Fibroblast of skin of left quadriceps (primary cell): ENCODE data around the gene SLX9.

Source experiments
- DNase-seq, 2 experiments: peaks; one replicate each; pipeline ENCODE4 v3.0.0-alpha.2; 2013; ENCODE audit warnings: low read depth in 2 of 2

The SLX9 gene

GRCh38 chr21:44930543-44930981, 9.3 kb upstream of the SLX9 start:
- no peak for DNase-seq

- DNase-seq: peak; percentile 54 to 59
These were observed 8.7 kb upstream of the SLX9 start for GRCh38 chr21:44931137-44931500.

GRCh38 chr21:44931501-44932407, 8.1 kb upstream of the SLX9 start:
- DNase-seq: no peak

GRCh38 chr21:44932408-44933181, 7.2 kb upstream of the SLX9 start:
- no peak for DNase-seq

- DNase-seq: no peak
These were observed 6.5 kb upstream of the SLX9 start for GRCh38 chr21:44933199-44933917.

GRCh38 chr21:44933918-44934260, 5.9 kb upstream of the SLX9 start:
- no peak for DNase-seq

GRCh38 chr21:44934276-44934675, 5.6 kb upstream of the SLX9 start:
- DNase-seq: no peak

- no peak for DNase-seq
These were observed 4.9 kb upstream of the SLX9 start for GRCh38 chr21:44934797-44935532.

- DNase-seq: no peak
These were observed 4.3 kb upstream of the SLX9 start for GRCh38 chr21:44935533-44935927.

GRCh38 chr21:44938772-44939531, 877 bp upstream of the SLX9 start:
- DNase-seq: no peak

- DNase-seq: no peak
These were observed 345 bp downstream of the SLX9 start for GRCh38 chr21:44940116-44940631.

- DNase-seq: no peak
These were observed 1.7 kb downstream of the SLX9 start for GRCh38 chr21:44941567-44941966.

- DNase-seq: no peak
These were observed 2.7 kb downstream of the SLX9 start for GRCh38 chr21:44942566-44942965.

GRCh38 chr21:44943005-44943685, 3.3 kb downstream of the SLX9 start:
- DNase-seq: no peak

- no peak for DNase-seq
These were observed 4.1 kb downstream of the SLX9 start for GRCh38 chr21:44943686-44944550.

- no peak for DNase-seq
These were observed 4.8 kb downstream of the SLX9 start for GRCh38 chr21:44944596-44944995.

- DNase-seq: no peak
These were observed 6.6 kb downstream of the SLX9 start for GRCh38 chr21:44946254-44947041.
